Liver (tissue), 9 donors: Measurements from ENCODE around the gene RPP14. TPM values are rescaled to one million over a fixed set of nuclear protein-coding genes. Genes with fewer than 3 reads are reported as not detected.

Source experiments
- DNase-seq: peaks from one replicate; pipeline ENCODE4 v3.0.0-alpha.2; 2017; ENCODE audit warnings: low spot score
- H3K27ac ChIP-seq, 2 donors: one replicate each; pipeline ENCODE4 v1.7.0; 2013; ENCODE audit warnings: inconsistent platforms in 2 of 2, low read length in 2 of 2, control low read depth in 1 of 2, low read depth in 1 of 2, mild to moderate bottlenecking in 1 of 2
- H3K27me3 ChIP-seq, 4 donors: one replicate each; pipeline versions ENCODE4 v1.6.1 to v1.7.0; 2013; ENCODE audit warnings: low read length in 3 of 4, inconsistent platforms in 1 of 4, mild to moderate bottlenecking in 1 of 4, moderate library complexity in 1 of 4; ENCODE audit not compliant: control insufficient read depth in 4 of 4, insufficient read depth in 4 of 4
- H3K36me3 ChIP-seq, 4 donors: one replicate each; pipeline versions ENCODE4 v1.6.1 to v1.7.0; 2013; ENCODE audit warnings: low read length in 3 of 4, mild to moderate bottlenecking in 3 of 4, low read depth in 1 of 4, moderate library complexity in 1 of 4; ENCODE audit not compliant: control insufficient read depth in 4 of 4, insufficient read depth in 3 of 4
- H3K4me1 ChIP-seq, 4 donors: one replicate each; pipeline versions ENCODE4 v1.6.1 to v1.7.0; 2013; ENCODE audit warnings: low read length in 3 of 4, mild to moderate bottlenecking in 3 of 4, moderate library complexity in 1 of 4; ENCODE audit not compliant: control insufficient read depth in 4 of 4, insufficient read depth in 4 of 4
- H3K4me3 ChIP-seq, 3 donors: one replicate each; pipeline versions ENCODE4 v1.6.1 to v1.7.0; 2013; ENCODE audit warnings: low read length in 3 of 3, control low read depth in 1 of 3, low read depth in 1 of 3, mild to moderate bottlenecking in 1 of 3
- H3K9ac ChIP-seq, 2 donors: one replicate each; pipeline ENCODE4 v1.7.0; 2013; ENCODE audit warnings: low read length in 2 of 2, mild to moderate bottlenecking in 2 of 2, moderate library complexity in 2 of 2, control low read depth in 1 of 2, low read depth in 1 of 2
- H3K9me3 ChIP-seq, 4 donors: one replicate each; pipeline versions ENCODE4 v1.6.1 to v1.7.0; 2013; ENCODE audit warnings: low read length in 3 of 4; ENCODE audit not compliant: control insufficient read depth in 4 of 4
- ATF3 ChIP-seq: IDR thresholded peaks from 2 replicates; pipeline ENCODE4 v1.6.1; 2016; ENCODE audit warnings: antibody characterized with exemption
- EGR1 ChIP-seq, 2 donors: IDR thresholded peaks; 2 replicates each; pipeline ENCODE4 v1.6.1; 2016 to 2018; ENCODE audit warnings: antibody characterized with exemption in 2 of 2, low read depth in 2 of 2
- FOXA1 ChIP-seq: IDR thresholded peaks from 2 replicates; pipeline ENCODE4 v1.6.1; 2016; ENCODE audit warnings: antibody characterized with exemption
- FOXA2 ChIP-seq: IDR thresholded peaks from 2 replicates; pipeline ENCODE4 v1.6.1; 2016; ENCODE audit warnings: antibody characterized with exemption
- HNF4A ChIP-seq, 2 donors: conservative IDR thresholded peaks; 2 replicates each; pipeline ENCODE4 v1.6.1; 2016; ENCODE audit warnings: antibody characterized with exemption in 2 of 2, mild to moderate bottlenecking in 2 of 2
- HNF4G ChIP-seq: IDR thresholded peaks from 2 replicates; pipeline ENCODE4 v1.6.1; 2016; ENCODE audit warnings: antibody characterized with exemption
- JUND ChIP-seq, 2 donors: IDR thresholded peaks; 2 replicates each; pipeline ENCODE4 v1.6.1; 2016; ENCODE audit warnings: antibody characterized with exemption in 2 of 2
- MAX ChIP-seq: IDR thresholded peaks from 2 replicates; pipeline ENCODE4 v1.6.1; 2016; ENCODE audit warnings: antibody characterized with exemption
- NR2F2 ChIP-seq: IDR thresholded peaks from 2 replicates; pipeline ENCODE4 v1.6.1; 2016; ENCODE audit warnings: antibody characterized with exemption
- RAD21 ChIP-seq, 2 donors: IDR thresholded peaks; 2 replicates each; pipeline ENCODE4 v1.6.1; 2016; ENCODE audit warnings: antibody characterized with exemption in 2 of 2, mild to moderate bottlenecking in 2 of 2
- REST ChIP-seq: IDR thresholded peaks from 2 replicates; pipeline ENCODE4 v1.6.1; 2016; ENCODE audit warnings: antibody characterized with exemption, mild to moderate bottlenecking
- RXRA ChIP-seq, 2 donors: IDR thresholded peaks; 2 replicates each; pipeline ENCODE4 v1.6.1; 2017 to 2018; ENCODE audit warnings: antibody characterized with exemption in 2 of 2, mild to moderate bottlenecking in 1 of 2
- SP1 ChIP-seq: IDR thresholded peaks from 2 replicates; pipeline ENCODE4 v1.6.1; 2018; ENCODE audit warnings: antibody characterized with exemption, mild to moderate bottlenecking
- TAF1 ChIP-seq: conservative IDR thresholded peaks from 2 replicates; pipeline ENCODE4 v1.6.1; 2016; ENCODE audit warnings: antibody characterized with exemption, mild to moderate bottlenecking
- YY1 ChIP-seq: IDR thresholded peaks from 2 replicates; pipeline ENCODE4 v1.6.1; 2016; ENCODE audit warnings: antibody characterized with exemption, mild to moderate bottlenecking
- ZBTB33 ChIP-seq: IDR thresholded peaks from 2 replicates; pipeline ENCODE4 v1.6.1; 2016; ENCODE audit warnings: antibody characterized with exemption
- WGBS: extraction: QIAGEN DNeasy Blood & Tissue Kit; methylation state at CpG from one replicate; pipeline ENCODE4 v1.1.7; 2013; 5-methylcytosine and 5-hydroxymethylcytosine counted together
- polyA plus RNA-seq, 2 donors: library from polyadenylated mRNA; stranded (reverse) in 1 of 2; unstranded in 1 of 2; fragments of 200-250 nt in 1 of 2; fragments of >200 nt in 1 of 2; fragmentation: Nextera tagmentation in 1 of 2; extraction: Ambion mirVana in 1 of 2; gene quantifications; one replicate each; pipeline versions ENCODE4 v1.2.1 to v1.2.3, GENCODE V29; 2013 to 2015
- total RNA-seq, 2 donors: library from RNA; depleted of rRNA; stranded (reverse); fragments of >200 nt; gene quantifications; one replicate each; pipeline ENCODE4 v1.2.3, GENCODE V29; 2014
- donor health status: healthy.
- donor health status: healthy.
- donor health status: healthy.
- donor health status: healthy.
- donor health status: healthy.

Gene RPP14
- total and polyA plus RNA-seq, 4 donors: 7.4 to 13.7 (median 10.1) TPM

- no peak for DNase-seq
- H3K9ac ChIP-seq: no peak overlapping the region
- peaks cover 2 to 4% (median 3%) of the 10 kb centered on the region in 4 donors for H3K36me3 ChIP-seq
- no peak for TF ChIP-seq HNF4G
- TF ChIP-seq EGR1 (IDR thresholded peaks at IDR 0.05; ENCODE audit: low read depth in 2 of 2): no peak
- TF ChIP-seq RXRA (IDR thresholded peaks at IDR 0.05): peak in 1 of 2 donors; percentile 11
- no peak for TF ChIP-seq SP1
- H3K27ac ChIP-seq: no peak overlapping the region
- H3K4me1 ChIP-seq: peaks cover 0 to 5% (median under 1%) of the 10 kb centered on the region in 4 donors
- no peaks in the 10 kb centered on the region for H3K27me3 ChIP-seq
- 70% methylated on average over 9 of the region's 9 CpGs for WGBS
- H3K4me3 ChIP-seq: no peak overlapping the region
- no peaks in the 10 kb centered on the region for H3K9me3 ChIP-seq
Measured at GRCh38 chr3:58293516-58293915, 12.5 kb upstream of the RPP14 start.

GRCh38 chr3:58296269-58296668 is 9.8 kb upstream of the RPP14 start:
- Histone ChIP-seq H3K27me3 (no peaks in the 10 kb centered on the region), H3K36me3 (peaks cover 0 to 3% (median 0%) of the 10 kb centered on the region in 4 donors), H3K4me1 (peaks cover 0 to 16% (median 4%) of the 10 kb centered on the region in 4 donors), H3K4me3 (no peak overlapping the region), H3K27ac (no peak overlapping the region), H3K9me3 (no peaks in the 10 kb centered on the region), H3K9ac (no peak overlapping the region)
- WGBS: 88% methylated on average over 5 of the region's 5 CpGs
- TF ChIP-seq EGR1 (IDR thresholded peaks at IDR 0.05; ENCODE audit: low read depth in 2 of 2): no peak
- TF ChIP-seq SP1: no peak
- no peak for TF ChIP-seq HNF4G
- TF ChIP-seq NR2F2: no peak
- TF ChIP-seq MAX: no peak
- no peak for TF ChIP-seq FOXA1
- TF ChIP-seq TAF1: no peak
- no peak for TF ChIP-seq HNF4A (conservative IDR thresholded peaks at IDR 0.05)
- TF ChIP-seq RXRA (IDR thresholded peaks at IDR 0.05): no peak
- DNase-seq: no peak

- no peak for TF ChIP-seq FOXA2
- no peak for TF ChIP-seq TAF1
- TF ChIP-seq REST: no peak
- no peak for TF ChIP-seq NR2F2
- no peak for TF ChIP-seq RAD21 (IDR thresholded peaks at IDR 0.05)
- no peak for TF ChIP-seq HNF4A (conservative IDR thresholded peaks at IDR 0.05)
- no peak for TF ChIP-seq EGR1 (IDR thresholded peaks at IDR 0.05; ENCODE audit: low read depth in 2 of 2)
- no peak for TF ChIP-seq ZBTB33
- TF ChIP-seq HNF4G: no peak
- TF ChIP-seq JUND (IDR thresholded peaks at IDR 0.05): no peak
- no peak for TF ChIP-seq FOXA1
- no peak for TF ChIP-seq SP1
- no peak for TF ChIP-seq ATF3
- TF ChIP-seq RXRA (IDR thresholded peaks at IDR 0.05): no peak
- no peak for TF ChIP-seq YY1
- no peak for TF ChIP-seq MAX
- DNase-seq: no peak
- Histone ChIP-seq H3K27ac (no peak overlapping the region), H3K9ac (no peak overlapping the region), H3K4me1 (peaks cover 0 to 16% (median 4%) of the 10 kb centered on the region in 4 donors), H3K9me3 (no peaks in the 10 kb centered on the region), H3K4me3 (no peak overlapping the region), H3K27me3 (no peaks in the 10 kb centered on the region), H3K36me3 (no peaks in the 10 kb centered on the region)
- WGBS: 84% methylated on average over 6 of the region's 6 CpGs
Measured at GRCh38 chr3:58296843-58297242, 9.2 kb upstream of the RPP14 start.
